GM23338 (cell line): ENCODE measurements around the gene NRG3. TPM values are rescaled to one million over a fixed set of nuclear protein-coding genes. Genes with fewer than 3 reads are reported as not detected.

Experiments
- ATAC-seq: fragments of 200-7000 bp; cut with Tn5 transposase; 3 replicates; pipeline ENCODE4 v1.9.1; 2020
- DNase-seq: peaks from one replicate; pipeline ENCODE4 v3.0.0-alpha.2; 2015; ENCODE audit warnings: low spot score
- H2AFZ ChIP-seq: fragments of 200-600 bp; sonication (generic); 2 replicates; pipeline ENCODE4 v1.8.0; 2016; ENCODE audit warnings: antibody characterized with exemption, mild to moderate bottlenecking, moderate library complexity
- H3F3A ChIP-seq: fragments of 200-600 bp; sonication (generic); replicated peaks from 2 replicates; pipeline ENCODE4 v1.8.0; 2017; ENCODE audit warnings: antibody characterized with exemption, mixed run types, low read depth
- H3K27ac ChIP-seq: fragments of 200-600 bp; sonication (generic); 2 replicates; pipeline ENCODE4 v1.6.1; 2016; ENCODE audit warnings: low read depth
- H3K27me3 ChIP-seq: fragments of 200-600 bp; sonication (generic); 2 replicates; pipeline ENCODE4 v1.8.0; 2016; ENCODE audit warnings: mild to moderate bottlenecking, mixed run types, moderate library complexity; ENCODE audit not compliant: insufficient read depth
- H3K36me3 ChIP-seq: fragments of 200-600 bp; sonication (generic); 2 replicates; pipeline ENCODE4 v1.8.0; 2016; ENCODE audit warnings: mild to moderate bottlenecking; ENCODE audit not compliant: insufficient read depth
- H3K4me1 ChIP-seq: fragments of 200-600 bp; sonication (generic); 2 replicates; pipeline ENCODE4 v1.8.0; 2016; ENCODE audit warnings: mild to moderate bottlenecking, moderate library complexity; ENCODE audit not compliant: insufficient read depth
- H3K4me2 ChIP-seq: fragments of 200-600 bp; sonication (generic); 2 replicates; pipeline ENCODE4 v1.7.1; 2017; ENCODE audit warnings: mixed run types
- H3K4me3 ChIP-seq: fragments of 200-600 bp; sonication (generic); 2 replicates; pipeline ENCODE4 v1.6.1; 2016; ENCODE audit warnings: mixed run types
- H3K79me2 ChIP-seq: fragments of 200-600 bp; sonication (generic); replicated peaks from 2 replicates; pipeline ENCODE4 v1.8.0; 2017; ENCODE audit warnings: mild to moderate bottlenecking; ENCODE audit not compliant: insufficient read depth
- H3K9me2 ChIP-seq: fragments of 200-600 bp; sonication (generic); 2 replicates; pipeline ENCODE4 v1.8.0; 2017; ENCODE audit not compliant: insufficient read depth
- H4K20me1 ChIP-seq: fragments of 200-600 bp; sonication (generic); replicated peaks from 2 replicates; pipeline ENCODE4 v1.8.0; 2017; ENCODE audit warnings: mild to moderate bottlenecking; ENCODE audit not compliant: insufficient read depth
- H3K27ac Mint-ChIP-seq: 2 replicates; pipeline ENCODE4 v1.8.0; 2020; ENCODE audit warnings: inconsistent platforms, mild to moderate bottlenecking, moderate library complexity, mixed read lengths
- H3K27me3 Mint-ChIP-seq: 3 replicates; pipeline ENCODE4 v1.8.0; 2022; ENCODE audit warnings: low read depth, mild to moderate bottlenecking, moderate library complexity, mixed read lengths, inconsistent platforms; ENCODE audit not compliant: insufficient read depth, poor library complexity
- H3K36me3 Mint-ChIP-seq: 3 replicates; pipeline ENCODE4 v1.8.0; 2021; ENCODE audit warnings: low read depth, mild to moderate bottlenecking, inconsistent platforms, moderate library complexity, mixed read lengths
- H3K4me1 Mint-ChIP-seq: 3 replicates; pipeline ENCODE4 v1.8.0; 2020; ENCODE audit warnings: mild to moderate bottlenecking, inconsistent platforms, mixed read lengths
- H3K4me3 Mint-ChIP-seq: 3 replicates; pipeline ENCODE4 v1.8.0; 2021; ENCODE audit warnings: moderate library complexity, mild to moderate bottlenecking, inconsistent platforms, mixed read lengths
- H3K9me3 Mint-ChIP-seq: 3 replicates; pipeline ENCODE4 v1.8.0; 2020; ENCODE audit warnings: moderate library complexity, mild to moderate bottlenecking, inconsistent platforms, mixed read lengths
- CREB1 ChIP-seq: fragments of 250-450 bp; sonication (Bioruptor Pico); IDR thresholded peaks from 2 replicates; pipeline ENCODE4 v1.5.0; 2020; ENCODE audit warnings: low read depth, mild to moderate bottlenecking, moderate library complexity
- CTCF ChIP-seq, 2 experiments: fragments of 200-600 bp in 1 of 2; sonication (generic) in 1 of 2; conservative IDR thresholded peaks; 2 replicates each; pipeline versions ENCODE4 v1.5.1 to v1.6.1; 2016 to 2017; ENCODE audit warnings: antibody characterized with exemption in 2 of 2, low read depth in 2 of 2, mild to moderate bottlenecking in 2 of 2, moderate library complexity in 1 of 2
- ETS1 ChIP-seq: IDR thresholded peaks from 2 replicates; pipeline ENCODE4 v1.6.1; 2016; ENCODE audit warnings: antibody characterized with exemption
- EZH2 ChIP-seq: fragments of 200-600 bp; sonication (generic); IDR thresholded peaks from one replicate; pipeline ENCODE4 v1.8.0; 2017; ENCODE audit warnings: antibody characterized with exemption, mild to moderate bottlenecking, low read depth; ENCODE audit not compliant: unreplicated experiment
- EZH2phosphoT487 ChIP-seq: fragments of 200-600 bp; sonication (generic); IDR thresholded peaks from one replicate; pipeline ENCODE4 v1.8.1; 2018; ENCODE audit warnings: antibody characterized with exemption; ENCODE audit not compliant: unreplicated experiment
- JUNB ChIP-seq: IDR thresholded peaks from one replicate; pipeline ENCODE4 v1.6.1; 2016; ENCODE audit warnings: antibody characterized with exemption; ENCODE audit not compliant: unreplicated experiment
- NANOG ChIP-seq: IDR thresholded peaks from 2 replicates; pipeline ENCODE4 v1.6.1; 2016; ENCODE audit warnings: antibody characterized with exemption, borderline replicate concordance
- POLR2AphosphoS5 ChIP-seq: IDR thresholded peaks from 2 replicates; pipeline ENCODE4 v1.6.1; 2016; ENCODE audit warnings: antibody characterized with exemption, low read depth
- REST ChIP-seq: IDR thresholded peaks from one replicate; pipeline ENCODE4 v1.6.1; 2018; ENCODE audit warnings: antibody characterized with exemption; ENCODE audit not compliant: unreplicated experiment
- STAT1 ChIP-seq: IDR thresholded peaks from one replicate; pipeline ENCODE4 v1.6.1; 2016; ENCODE audit warnings: antibody characterized with exemption; ENCODE audit not compliant: unreplicated experiment
- ZNF114 ChIP-seq: fragments of 250-450 bp; sonication (Bioruptor Pico); IDR thresholded peaks from 2 replicates; pipeline ENCODE4 v1.5.0; 2020; ENCODE audit warnings: mild to moderate bottlenecking, moderate library complexity
- ZNF331 ChIP-seq: fragments of 250-450 bp; sonication (Bioruptor Pico); IDR thresholded peaks from 2 replicates; pipeline ENCODE4 v1.5.0; 2020; ENCODE audit warnings: low read depth, mild to moderate bottlenecking, moderate library complexity
- ZNF462 ChIP-seq: fragments of 250-450 bp; sonication (Bioruptor Pico); IDR thresholded peaks from 2 replicates; pipeline ENCODE4 v1.5.0; 2020; ENCODE audit warnings: mild to moderate bottlenecking, moderate library complexity
- polyA plus RNA-seq: library from polyadenylated mRNA; unstranded; fragments of >200 nt; fragmentation: Nextera tagmentation; extraction: Ambion mirVana; gene quantifications from 2 replicates; pipeline ENCODE4 v1.2.1, GENCODE V29; 2016
- total RNA-seq: library from RNA; depleted of rRNA; stranded (reverse); fragments of >200 nt; shearing (Covaris generic); gene quantifications from 2 replicates; pipeline ENCODE4 v1.2.3, GENCODE V29; 2014

Gene NRG3
- total and polyA plus RNA-seq, 2 experiments from 2014 or later: 1.9 to 3.9 TPM

- TF ChIP-seq ZNF331: no peak
- TF ChIP-seq POLR2AphosphoS5: no peak
- no peak for TF ChIP-seq STAT1
- no peak for TF ChIP-seq NANOG
- no peak for TF ChIP-seq EZH2
- no peak for TF ChIP-seq JUNB
- no peak for TF ChIP-seq ZNF462 (CRISPR knock-in tag)
- TF ChIP-seq EZH2phosphoT487: no peak
Observed at GRCh38 chr10:82736305-82736704, 861.3 kb downstream of the NRG3 start (continued).

GRCh38 chr10:82737549-82737948 lies 862.6 kb downstream of the NRG3 start:
- Histone ChIP-seq H3K4me3 (no peak overlapping the region), H3K79me2 (no peaks in the 10 kb centered on the region), H3K27ac (no peak overlapping the region), H3K9me2 (no peaks in the 10 kb centered on the region), H3K27me3 (no peaks in the 10 kb centered on the region), H3F3A (no peaks in the 10 kb centered on the region), H3K4me2 (no peak overlapping the region), H4K20me1 (no peaks in the 10 kb centered on the region), H2AFZ (no peak overlapping the region), H3K4me1 (no peaks in the 10 kb centered on the region), H3K36me3 (no peaks in the 10 kb centered on the region)
- Mint-ChIP-seq H3K4me1 (peaks cover 13% of the 10 kb centered on the region), H3K27ac (no peak overlapping the region; the same call in 1 of the 2 replicates), H3K27me3 (peaks cover 1% of the 10 kb centered on the region), H3K4me3 (no peak overlapping the region), H3K9me3 (no peaks in the 10 kb centered on the region; the same call in 2 of the 3 replicates), H3K36me3 (no peaks in the 10 kb centered on the region)
- DNase-seq (peak; percentile 17), ATAC-seq (peak; percentile 53)
- TF ChIP-seq CTCF (conservative IDR thresholded peaks at IDR 0.05; ENCODE audit: low read depth in 2 of 2) (no peak), ZNF114 (CRISPR knock-in tag) (no peak), ZNF331 (no peak), STAT1 (no peak), CREB1 (no peak), EZH2 (no peak), ETS1 (no peak), NANOG (no peak), EZH2phosphoT487 (no peak), POLR2AphosphoS5 (no peak), REST (no peak)
